ENCODE data around the gene FGL2. TPM values are rescaled to one million over a fixed set of nuclear protein-coding genes. Genes with fewer than 3 reads are reported as not detected.

FGL2 gene
- polyA plus RNA-seq, 1 donor = 50.6 TPM

DNA sequence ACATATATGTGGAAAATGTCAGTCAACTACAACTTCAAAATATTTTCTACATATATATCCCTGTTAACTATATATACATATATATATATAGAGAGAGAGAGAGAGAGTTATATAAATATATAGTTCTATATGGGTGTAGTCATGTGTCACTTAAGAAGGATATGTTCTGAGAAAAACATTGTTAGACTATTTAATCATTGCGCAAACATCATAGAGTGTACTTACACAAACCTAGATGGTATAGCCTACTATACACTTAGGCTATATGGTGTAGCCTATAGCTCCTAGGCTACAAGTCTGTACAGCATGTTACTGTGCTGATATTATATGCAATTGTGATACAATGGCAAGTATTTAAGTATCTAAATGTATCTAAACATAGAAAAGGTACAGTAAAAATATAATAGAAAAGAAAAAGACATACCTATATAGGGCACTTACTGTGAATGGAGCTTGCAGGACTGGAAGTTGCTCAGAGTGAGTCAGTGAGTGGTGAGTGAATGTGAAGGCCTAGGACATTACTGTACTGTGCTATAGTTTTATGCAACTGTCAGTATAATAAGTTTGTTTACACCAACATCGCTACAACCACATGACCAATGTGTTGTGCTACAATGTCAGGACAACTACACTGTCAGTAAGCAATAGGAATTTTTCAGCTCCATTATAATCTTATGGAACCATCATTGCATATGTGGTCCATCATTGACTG is 18.0 kb upstream of the FGL2 start:
- 100% methylated on average over 1 of the region's 2 CpGs for WGBS (ENCODE audit: insufficient coverage, low lambda C conversion rate)
- Histone ChIP-seq H3K4me1 (ENCODE audit: control insufficient read depth, insufficient read depth, low read length) (peaks cover 4% of the 10 kb centered on the region), H3K36me3 (ENCODE audit: control insufficient read depth, insufficient read depth, low read length) (no peaks in the 10 kb centered on the region), H3K4me3 (ENCODE audit: low read length) (no peak overlapping the region), H3K27me3 (ENCODE audit: control insufficient read depth, insufficient read depth, low read length) (no peaks in the 10 kb centered on the region), H3K9me3 (ENCODE audit: control insufficient read depth, low read depth, low read length) (no peaks in the 10 kb centered on the region), H3K27ac (ENCODE audit: low read length) (no peak overlapping the region)
- DNase-seq = no peak

DNA sequence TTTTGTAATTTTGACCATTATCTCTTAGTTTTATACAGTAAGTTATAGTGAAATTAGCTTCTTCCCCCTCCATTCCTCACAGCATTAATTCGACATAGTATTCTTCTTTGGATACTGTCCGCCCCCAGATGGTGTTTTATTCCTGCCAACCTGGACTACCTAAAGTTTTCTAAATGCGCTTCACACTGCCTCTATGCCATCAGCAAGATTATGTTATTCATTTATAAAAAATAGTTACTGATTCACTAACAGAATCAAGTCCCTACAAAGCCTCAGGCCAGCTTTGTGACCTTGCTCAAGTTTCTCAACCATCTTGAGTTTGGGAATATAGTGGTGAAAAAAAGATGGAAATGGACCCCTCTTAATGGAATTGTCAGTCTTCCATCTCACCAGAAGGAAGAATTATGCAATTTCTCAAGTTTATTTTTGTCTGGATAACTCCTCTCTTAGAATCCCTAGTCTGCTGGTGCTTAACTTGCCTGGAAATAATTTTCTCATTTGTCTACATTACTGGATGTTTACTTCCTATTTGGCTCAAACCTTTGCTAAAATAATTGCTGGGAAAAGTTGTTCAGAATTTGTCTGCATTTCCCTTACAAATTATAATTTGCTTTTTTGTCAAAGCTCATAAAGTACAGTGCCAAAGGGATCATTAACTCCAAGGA is 16.7 kb upstream of the FGL2 start:
- 100% methylated on average over 2 of the region's 3 CpGs for WGBS (ENCODE audit: insufficient coverage, low lambda C conversion rate)
- peak overlapping the region; percentile 38 for H3K27ac ChIP-seq (ENCODE audit: low read length)
- H3K4me1 ChIP-seq (ENCODE audit: control insufficient read depth, insufficient read depth, low read length) = peaks cover 4% of the 10 kb centered on the region

DNA sequence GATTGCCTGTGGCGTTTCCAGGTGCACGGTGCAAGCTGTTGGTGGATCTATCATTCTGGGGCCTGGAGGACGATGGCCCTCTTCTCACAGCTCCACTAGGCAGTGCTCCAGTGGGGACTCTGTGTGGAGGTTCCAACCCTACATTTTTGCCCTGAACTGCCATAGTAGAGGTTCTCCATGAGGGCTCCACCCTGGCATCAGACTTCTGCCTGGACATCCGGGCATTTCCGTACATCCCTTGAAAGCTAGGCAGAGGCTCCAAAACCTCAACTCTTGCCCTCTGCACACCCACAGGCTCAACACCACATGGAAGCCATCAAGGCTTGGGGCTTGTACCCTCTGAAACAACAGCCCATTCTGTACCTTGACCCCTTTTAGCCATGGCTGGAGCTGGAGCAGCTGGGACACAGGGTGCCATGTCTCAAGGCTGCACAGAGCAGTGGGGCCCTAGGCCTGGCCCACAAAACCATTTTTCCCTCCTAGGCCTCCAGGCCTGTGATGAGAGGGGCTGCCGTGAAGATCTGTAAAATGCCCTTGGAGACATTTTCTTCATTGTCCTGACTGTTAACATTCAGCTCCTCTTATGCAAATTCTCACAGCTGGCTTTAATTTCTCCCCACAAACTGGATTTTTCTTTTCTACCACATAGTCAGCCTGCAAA is 10.0 kb upstream of the FGL2 start:
- no peak overlapping the region for H3K4me3 ChIP-seq (ENCODE audit: low read length)
- H3K9me3 ChIP-seq (ENCODE audit: control insufficient read depth, low read depth, low read length) = peaks cover 16% of the 10 kb centered on the region
- no peaks in the 10 kb centered on the region for H3K4me1 ChIP-seq (ENCODE audit: control insufficient read depth, insufficient read depth, low read length)
- WGBS (ENCODE audit: insufficient coverage, low lambda C conversion rate) = no CpG with 5 or more reads among the region's 6 CpGs
- H3K27me3 ChIP-seq (ENCODE audit: control insufficient read depth, insufficient read depth, low read length) = no peaks in the 10 kb centered on the region
- DNase-seq = no peak
- H3K36me3 ChIP-seq (ENCODE audit: control insufficient read depth, insufficient read depth, low read length) = no peaks in the 10 kb centered on the region
- H3K27ac ChIP-seq (ENCODE audit: low read length) = no peak overlapping the region

More for the DNA sequence above, 16.7 kb upstream of the FGL2 start:
- H3K36me3 ChIP-seq (ENCODE audit: control insufficient read depth, insufficient read depth, low read length) = no peaks in the 10 kb centered on the region
- no peak overlapping the region for H3K4me3 ChIP-seq (ENCODE audit: low read length)
- H3K27me3 ChIP-seq (ENCODE audit: control insufficient read depth, insufficient read depth, low read length) = no peaks in the 10 kb centered on the region
- no peak for DNase-seq
- no peaks in the 10 kb centered on the region for H3K9me3 ChIP-seq (ENCODE audit: control insufficient read depth, low read depth, low read length)

- Histone ChIP-seq H3K27ac (ENCODE audit: low read length) (no peak overlapping the region), H3K36me3 (ENCODE audit: control insufficient read depth, insufficient read depth, low read length) (no peaks in the 10 kb centered on the region), H3K4me3 (ENCODE audit: low read length) (no peak overlapping the region), H3K9me3 (ENCODE audit: control insufficient read depth, low read depth, low read length) (peaks cover 16% of the 10 kb centered on the region), H3K4me1 (ENCODE audit: control insufficient read depth, insufficient read depth, low read length) (peaks cover 2% of the 10 kb centered on the region), H3K27me3 (ENCODE audit: control insufficient read depth, insufficient read depth, low read length) (no peaks in the 10 kb centered on the region)
- no peak for DNase-seq
Observed at GRCh38 chr7:77208416-77208815, 8.8 kb upstream of the FGL2 start.

DNA sequence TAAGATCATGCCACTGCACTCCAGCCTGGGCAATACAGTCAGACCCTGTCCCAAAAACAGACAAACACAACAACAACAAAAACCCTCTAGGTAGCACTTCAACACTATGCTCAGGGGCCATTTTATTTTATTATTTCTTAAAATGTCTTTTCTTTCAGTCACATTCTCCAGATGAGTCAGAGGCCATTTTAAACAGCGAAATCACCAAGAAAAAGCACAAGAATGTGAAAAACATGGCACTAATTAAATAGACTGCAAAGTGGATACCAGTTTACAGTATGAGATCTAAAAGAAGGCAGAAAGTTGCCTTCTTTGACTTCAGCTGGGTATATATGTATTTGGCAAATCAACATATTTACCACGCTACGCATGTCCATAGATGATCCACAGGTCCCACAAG is 6.1 kb upstream of the FGL2 start:
- Histone ChIP-seq H3K4me3 (ENCODE audit: low read length) (no peak overlapping the region), H3K4me1 (ENCODE audit: control insufficient read depth, insufficient read depth, low read length) (peaks cover 15% of the 10 kb centered on the region), H3K27ac (ENCODE audit: low read length) (no peak overlapping the region), H3K27me3 (ENCODE audit: control insufficient read depth, insufficient read depth, low read length) (no peaks in the 10 kb centered on the region), H3K36me3 (ENCODE audit: control insufficient read depth, insufficient read depth, low read length) (no peaks in the 10 kb centered on the region), H3K9me3 (ENCODE audit: control insufficient read depth, low read depth, low read length) (peaks cover 16% of the 10 kb centered on the region)
- no peak for DNase-seq
- 100% methylated on average over 2 of the region's 3 CpGs for WGBS (ENCODE audit: insufficient coverage, low lambda C conversion rate)

DNA sequence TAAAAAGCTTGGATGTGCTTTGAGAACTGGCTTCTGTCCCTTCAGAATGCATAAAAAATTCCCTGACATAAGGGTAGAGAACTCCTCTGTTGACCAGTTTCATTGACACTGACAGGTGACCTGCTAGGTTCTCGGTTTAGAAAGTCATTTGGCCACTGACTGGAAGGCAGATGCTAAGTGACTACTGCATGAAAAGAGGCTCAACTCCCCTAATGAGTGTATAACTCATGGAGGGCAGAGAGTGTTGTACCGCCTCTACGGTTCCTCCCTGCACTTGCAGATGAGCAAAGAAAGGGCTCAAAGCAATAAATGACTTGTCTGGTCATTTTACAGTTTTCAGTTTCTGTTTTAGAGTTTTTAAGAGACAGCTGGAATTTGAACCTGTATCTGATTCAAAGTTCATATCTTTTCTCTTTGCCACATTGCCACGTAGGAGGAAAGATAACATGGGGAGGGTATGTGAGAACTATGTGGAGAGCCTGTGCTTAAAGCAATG is 2.9 kb upstream of the FGL2 start:
- peaks cover 24% of the 10 kb centered on the region for H3K4me1 ChIP-seq (ENCODE audit: control insufficient read depth, insufficient read depth, low read length)
- H3K27me3 ChIP-seq (ENCODE audit: control insufficient read depth, insufficient read depth, low read length) = no peaks in the 10 kb centered on the region
- no peaks in the 10 kb centered on the region for H3K9me3 ChIP-seq (ENCODE audit: control insufficient read depth, low read depth, low read length)
- DNase-seq = peak; percentile 52 to 77
- peak overlapping the region; percentile 79 for H3K27ac ChIP-seq (ENCODE audit: low read length)
- WGBS (ENCODE audit: insufficient coverage, low lambda C conversion rate) = 40% methylated on average over 1 of the region's 4 CpGs
- H3K4me3 ChIP-seq (ENCODE audit: low read length) = no peak overlapping the region
- no peaks in the 10 kb centered on the region for H3K36me3 ChIP-seq (ENCODE audit: control insufficient read depth, insufficient read depth, low read length)

DNA sequence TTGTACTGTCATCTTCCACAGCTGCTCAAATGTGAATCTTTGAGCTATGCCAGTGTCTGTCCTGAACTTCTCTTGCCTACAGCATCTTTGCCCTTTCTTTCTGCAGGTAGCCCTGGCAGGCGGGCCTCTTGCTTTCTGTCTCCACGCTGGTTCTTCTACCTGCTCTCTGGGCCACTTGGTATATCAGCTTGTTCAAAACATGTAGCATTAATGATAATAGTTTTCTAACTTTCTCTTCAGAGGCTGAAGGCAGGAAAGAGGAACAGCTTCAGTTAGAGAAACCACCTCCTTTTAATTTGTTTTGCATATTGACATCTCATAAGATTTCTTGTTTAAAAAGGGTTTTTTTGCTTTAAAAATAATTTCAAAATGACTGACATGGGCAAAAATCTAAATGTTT is 923 bp upstream of the FGL2 start:
- Histone ChIP-seq H3K36me3 (ENCODE audit: control insufficient read depth, insufficient read depth, low read length) (no peaks in the 10 kb centered on the region), H3K27me3 (ENCODE audit: control insufficient read depth, insufficient read depth, low read length) (no peaks in the 10 kb centered on the region), H3K4me1 (ENCODE audit: control insufficient read depth, insufficient read depth, low read length) (peaks cover 24% of the 10 kb centered on the region), H3K4me3 (ENCODE audit: low read length) (no peak overlapping the region), H3K27ac (ENCODE audit: low read length) (no peak overlapping the region), H3K9me3 (ENCODE audit: control insufficient read depth, low read depth, low read length) (no peaks in the 10 kb centered on the region)
- WGBS (ENCODE audit: insufficient coverage, low lambda C conversion rate) = no CpG with 5 or more reads among the region's 2 CpGs
- no peak for DNase-seq

GRCh38 chr7:77197141-77197540 is 2.5 kb downstream of the FGL2 start:
- DNase-seq = peak in 1 of 2 donors; percentile 70
- H3K4me1 ChIP-seq (ENCODE audit: control insufficient read depth, insufficient read depth, low read length) = peaks cover 11% of the 10 kb centered on the region
- WGBS (ENCODE audit: insufficient coverage, low lambda C conversion rate) = no CpG with 5 or more reads among the region's 4 CpGs
- no peaks in the 10 kb centered on the region for H3K36me3 ChIP-seq (ENCODE audit: control insufficient read depth, insufficient read depth, low read length)
- no peaks in the 10 kb centered on the region for H3K9me3 ChIP-seq (ENCODE audit: control insufficient read depth, low read depth, low read length)
- H3K27ac ChIP-seq (ENCODE audit: low read length) = peak overlapping the region; percentile 4
- H3K27me3 ChIP-seq (ENCODE audit: control insufficient read depth, insufficient read depth, low read length) = no peaks in the 10 kb centered on the region
- H3K4me3 ChIP-seq (ENCODE audit: low read length) = peak overlapping the region; percentile 47

DNA sequence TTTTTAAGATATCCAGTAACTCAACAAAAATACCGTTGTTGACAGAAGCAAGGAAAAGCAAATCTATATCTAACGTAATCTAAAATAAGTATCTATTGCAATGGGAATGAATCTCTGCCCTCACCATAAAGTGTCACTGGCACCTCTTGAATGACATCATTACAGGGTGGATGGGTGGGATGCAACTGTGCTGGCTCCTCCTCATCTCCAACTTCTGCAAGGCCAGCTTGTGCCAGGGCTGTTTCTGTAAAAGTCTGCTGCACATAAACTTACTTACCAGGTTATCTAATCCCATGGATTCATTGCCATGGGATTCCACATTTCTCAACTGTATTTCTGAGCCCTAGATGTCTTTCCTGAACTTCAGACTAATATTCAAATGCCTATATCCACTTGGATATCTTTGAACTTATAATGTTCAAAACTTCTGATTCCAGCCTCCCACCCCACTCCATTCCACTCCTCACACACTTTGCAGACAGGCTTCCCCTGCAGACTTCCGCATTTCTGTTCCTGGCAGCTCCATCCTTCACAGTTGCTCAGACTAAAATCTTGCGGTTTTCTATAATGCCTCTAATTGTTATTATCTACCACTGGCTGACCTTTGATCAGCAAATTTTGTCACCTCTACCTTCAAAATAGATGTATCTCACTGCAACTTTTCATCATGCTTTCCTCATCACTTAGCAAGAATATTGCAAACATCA is 10.7 kb downstream of the FGL2 start:
- DNase-seq = no peak
- H3K4me1 ChIP-seq (ENCODE audit: control insufficient read depth, insufficient read depth, low read length) = no peaks in the 10 kb centered on the region
- H3K9me3 ChIP-seq (ENCODE audit: control insufficient read depth, low read depth, low read length) = no peaks in the 10 kb centered on the region
- H3K27me3 ChIP-seq (ENCODE audit: control insufficient read depth, insufficient read depth, low read length) = no peaks in the 10 kb centered on the region
- no peak overlapping the region for H3K27ac ChIP-seq (ENCODE audit: low read length)
- H3K4me3 ChIP-seq (ENCODE audit: low read length) = no peak overlapping the region
- no peaks in the 10 kb centered on the region for H3K36me3 ChIP-seq (ENCODE audit: control insufficient read depth, insufficient read depth, low read length)
- WGBS (ENCODE audit: insufficient coverage, low lambda C conversion rate) = 60% methylated on average over 1 of the region's 4 CpGs

- H3K27ac ChIP-seq (ENCODE audit: low read length) = no peak overlapping the region
- WGBS (ENCODE audit: insufficient coverage, low lambda C conversion rate) = no CpG with 5 or more reads among the region's 2 CpGs
- peaks cover 3% of the 10 kb centered on the region for H3K9me3 ChIP-seq (ENCODE audit: control insufficient read depth, low read depth, low read length)
- H3K27me3 ChIP-seq (ENCODE audit: control insufficient read depth, insufficient read depth, low read length) = no peaks in the 10 kb centered on the region
- no peaks in the 10 kb centered on the region for H3K36me3 ChIP-seq (ENCODE audit: control insufficient read depth, insufficient read depth, low read length)
- DNase-seq = no peak
- H3K4me3 ChIP-seq (ENCODE audit: low read length) = no peak overlapping the region
- H3K4me1 ChIP-seq (ENCODE audit: control insufficient read depth, insufficient read depth, low read length) = peaks cover 9% of the 10 kb centered on the region
Observed at GRCh38 chr7:77185866-77186265, 13.8 kb downstream of the FGL2 start.

Data from large intestine (tissue), 3 donors.